C4-2B (cell line): ENCODE measurements around the gene TNFSF12.

Experiments used
- H3K27ac ChIP-seq: fragments of 450-650 bp; 2 replicates; pipeline ENCODE4 v1.5.1; 2017
- CTCF ChIP-seq: fragments of 450-650 bp; conservative IDR thresholded peaks from 2 replicates; pipeline ENCODE4 v1.5.1; 2017; ENCODE audit warnings: mild to moderate bottlenecking
- ZFX ChIP-seq: fragments of 450-650 bp; IDR thresholded peaks from 2 replicates; pipeline ENCODE4 v1.6.1; 2017

Gene TNFSF12

GRCh38 chr17:7548585-7549400, at the start of gene TNFSF12:
TSS of gene TNFSF12 (plus strand) at chr17:7549058. CDS start at chr17:7549154, 96 bp downstream.
- H3K27ac ChIP-seq = no peak within 1 kb of the TSS
- TF ChIP-seq ZFX = no peak
- TF ChIP-seq CTCF = no peak

- TF ChIP-seq ZFX (no peak), CTCF (no peak)
- no peak overlapping the region for H3K27ac ChIP-seq
Measured at GRCh38 chr17:7499161-7499560, 49.7 kb upstream of the TNFSF12 start.

GRCh38 chr17:7501729-7502128, 47.1 kb upstream of the TNFSF12 start:
- TF ChIP-seq CTCF (no peak), ZFX (no peak)
- no peak overlapping the region for H3K27ac ChIP-seq

GRCh38 chr17:7502171-7502847, 46.5 kb upstream of the TNFSF12 start:
- TF ChIP-seq CTCF (no peak), ZFX (no peak)
- no peak overlapping the region for H3K27ac ChIP-seq

GRCh38 chr17:7502987-7503386, 45.9 kb upstream of the TNFSF12 start:
- no peak overlapping the region for H3K27ac ChIP-seq
- TF ChIP-seq CTCF (no peak), ZFX (no peak)

GRCh38 chr17:7503521-7503920, 45.3 kb upstream of the TNFSF12 start:
- TF ChIP-seq ZFX = no peak
- no peak for TF ChIP-seq CTCF
- H3K27ac ChIP-seq = no peak overlapping the region

GRCh38 chr17:7508145-7508544, 40.7 kb upstream of the TNFSF12 start:
- no peak overlapping the region for H3K27ac ChIP-seq
- TF ChIP-seq CTCF (no peak), ZFX (no peak)
